Measurements from ENCODE around the gene SIGMAR1.

Gene SIGMAR1

DNA sequence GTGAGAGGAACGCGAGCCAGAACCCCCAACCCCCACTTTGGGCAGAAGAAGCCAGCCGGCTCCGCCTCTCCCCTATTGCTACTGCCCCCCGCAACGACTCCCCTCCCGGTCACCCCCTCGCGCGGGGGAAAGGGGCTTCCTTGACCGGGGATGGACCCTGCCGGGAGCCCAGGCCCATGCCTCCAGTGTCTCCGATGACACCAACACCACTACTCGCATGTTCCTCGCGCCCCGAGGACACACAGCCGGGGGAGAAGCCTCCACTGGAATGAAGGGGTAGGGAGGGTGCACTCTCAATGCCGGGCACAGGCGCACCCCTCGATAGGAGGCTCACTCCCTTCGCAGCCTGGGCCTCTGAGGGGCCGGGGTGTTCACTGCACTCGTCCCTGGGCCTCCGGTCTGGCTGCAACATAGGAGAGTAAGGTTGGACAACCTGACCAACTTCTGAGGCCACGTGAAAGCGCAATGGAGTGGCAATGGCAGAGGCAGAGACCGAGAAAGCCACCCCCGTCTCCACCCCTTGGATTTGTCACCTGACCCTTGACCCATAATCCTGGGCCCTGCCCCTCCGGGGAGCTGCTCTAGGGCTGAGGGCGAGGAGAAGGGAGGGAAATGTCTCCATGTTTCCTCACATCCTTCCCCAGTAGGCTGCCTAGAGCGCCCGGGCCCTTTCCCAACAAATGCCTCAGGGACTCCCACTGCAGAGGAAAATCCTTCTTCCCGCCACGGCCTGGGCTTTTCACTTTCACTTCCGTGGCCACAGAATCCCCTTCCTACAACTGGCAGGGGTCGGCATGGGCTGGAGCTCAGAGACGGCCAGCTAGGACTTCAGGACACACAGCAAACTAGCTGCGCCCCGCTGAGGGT lies 47.0 kb downstream of the SIGMAR1 start:
- Histone ChIP-seq H3K18ac (ENCODE audit: low read depth in 1 of 2, low read length in 2 of 2) (no peak overlapping the region), H4K8ac (ENCODE audit: low read length) (no peak overlapping the region), H3K27me3 (ENCODE audit: control insufficient read depth in 1 of 2, insufficient read depth in 1 of 2, low read length in 2 of 2) (peaks cover 86 to 92% of the 10 kb centered on the region in 2 experiments), H3K14ac (ENCODE audit: low read length in 2 of 2) (no peak overlapping the region), H3K79me1 (replicated peaks; ENCODE audit: low read length, poor library complexity, severe bottlenecking) (no peaks in the 10 kb centered on the region), H3K9me3 (ENCODE audit: control insufficient read depth, low read length) (no peaks in the 10 kb centered on the region), H2AK5ac (ENCODE audit: low read length, severe bottlenecking) (no peak overlapping the region), H3K4me2 (ENCODE audit: low read length, poor library complexity, severe bottlenecking) (peak overlapping the region; percentile 55), H4K91ac (ENCODE audit: low read length) (no peak overlapping the region), H2BK15ac (ENCODE audit: low read depth, poor library complexity, severe bottlenecking) (no peak overlapping the region), H3K27ac (ENCODE audit: low read length, poor library complexity, severe bottlenecking) (no peak overlapping the region), H2BK12ac (ENCODE audit: low read length in 2 of 2) (no peak overlapping the region), H2BK120ac (ENCODE audit: low read depth, low read length) (no peak overlapping the region), H2AFZ (ENCODE audit: low read depth, low read length) (no peak overlapping the region), H3K23ac (ENCODE audit: low read length in 2 of 2) (no peak overlapping the region), H3K36me3 (ENCODE audit: control insufficient read depth in 1 of 2, insufficient read depth in 2 of 2, low read depth in 1 of 2, low read length in 2 of 2) (no peaks in the 10 kb centered on the region), H3K4ac (ENCODE audit: low read depth in 1 of 2, low read length in 2 of 2) (no peak overlapping the region), H3K9ac (ENCODE audit: low read length) (no peak overlapping the region), H2BK5ac (ENCODE audit: low read depth, low read length, poor library complexity, severe bottlenecking) (no peak overlapping the region), H3K4me3 (ENCODE audit: insufficient read depth in 1 of 2, low read depth in 1 of 2, low read length in 2 of 2) (peak overlapping the region; percentile 30 to 68), H3K4me1 (ENCODE audit: control insufficient read depth, insufficient read depth, low read depth, low read length) (peaks cover 29% of the 10 kb centered on the region)
- peak; percentile 39 for DNase-seq
- WGBS: 7% methylated on average over 26 of the region's 40 CpGs

DNA sequence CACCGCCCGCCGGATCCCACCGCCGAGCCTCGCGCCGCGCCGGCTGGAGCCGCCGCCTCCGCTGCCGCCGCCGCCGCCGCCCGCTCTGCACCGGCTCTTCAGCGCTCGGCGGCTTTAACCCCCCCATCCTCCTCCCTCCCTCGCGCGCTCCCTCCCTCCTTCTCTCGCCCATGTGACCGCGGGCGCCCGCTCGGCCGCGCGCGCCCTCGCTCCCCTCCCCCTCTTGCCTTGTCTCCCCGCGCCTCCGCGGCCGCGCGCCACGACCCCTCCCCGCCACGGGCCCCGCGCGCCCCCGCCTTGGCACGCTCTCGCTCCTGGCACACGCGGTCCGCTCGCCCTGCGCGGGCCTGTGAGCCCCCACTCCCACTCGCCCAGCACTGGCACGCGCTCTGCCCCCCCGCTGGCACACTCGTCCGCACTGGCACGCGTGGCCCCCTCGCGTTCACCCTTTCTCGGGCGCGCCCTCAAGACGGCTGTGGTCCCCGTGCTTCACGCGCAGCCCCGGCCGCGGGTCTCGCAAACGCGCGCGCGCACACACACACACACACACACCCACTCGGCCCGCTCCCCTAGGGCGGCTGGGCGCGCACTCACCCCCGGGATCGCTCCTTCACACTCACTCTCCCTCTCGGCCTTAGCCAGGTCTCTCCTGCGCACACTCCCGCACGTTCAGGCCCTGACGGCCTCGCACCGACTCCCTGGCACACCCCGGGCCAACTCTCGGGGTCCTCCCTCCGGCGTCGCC lies 47.8 kb downstream of the SIGMAR1 start, which contains the start of gene CNTFR:
TSS of gene CNTFR (minus strand) at position 89 of the 745 bp plus-strand sequence. CDS start 20,743 bp downstream, outside the sequence.
- Histone ChIP-seq H3K23ac (ENCODE audit: low read length in 2 of 2) (no peak within 1 kb of the TSS), H2BK5ac (ENCODE audit: low read depth, low read length, poor library complexity, severe bottlenecking) (no peak within 1 kb of the TSS), H3K9me3 (ENCODE audit: control insufficient read depth, low read length) (no peaks in the 10 kb centered on the region), H3K4me3 (ENCODE audit: insufficient read depth in 1 of 2, low read depth in 1 of 2, low read length in 2 of 2) (peak within 1 kb of the TSS; percentile 43 to 65), H2BK15ac (ENCODE audit: low read depth, poor library complexity, severe bottlenecking) (no peak within 1 kb of the TSS), H3K4me2 (ENCODE audit: low read length, poor library complexity, severe bottlenecking) (peak within 1 kb of the TSS; percentile 55), H2BK120ac (ENCODE audit: low read depth, low read length) (no peak within 1 kb of the TSS), H2AK5ac (ENCODE audit: low read length, severe bottlenecking) (no peak within 1 kb of the TSS), H3K36me3 (ENCODE audit: control insufficient read depth in 1 of 2, insufficient read depth in 2 of 2, low read depth in 1 of 2, low read length in 2 of 2) (no peaks in the 10 kb centered on the region), H3K4ac (ENCODE audit: low read depth in 1 of 2, low read length in 2 of 2) (no peak within 1 kb of the TSS), H3K18ac (ENCODE audit: low read depth in 1 of 2, low read length in 2 of 2) (no peak within 1 kb of the TSS), H3K27ac (ENCODE audit: low read length, poor library complexity, severe bottlenecking) (no peak within 1 kb of the TSS), H2BK12ac (ENCODE audit: low read length in 2 of 2) (no peak within 1 kb of the TSS), H3K9ac (ENCODE audit: low read length) (no peak within 1 kb of the TSS), H2AFZ (ENCODE audit: low read depth, low read length) (no peak within 1 kb of the TSS), H3K4me1 (ENCODE audit: control insufficient read depth, insufficient read depth, low read depth, low read length) (peaks cover 29% of the 10 kb centered on the region), H3K14ac (ENCODE audit: low read length in 2 of 2) (peak within 1 kb of the TSS in 1 of 2 experiments; percentile 37), H4K8ac (ENCODE audit: low read length) (no peak within 1 kb of the TSS), H3K27me3 (ENCODE audit: control insufficient read depth in 1 of 2, insufficient read depth in 1 of 2, low read length in 2 of 2) (peaks cover 93 to 94% of the 10 kb centered on the region in 2 experiments), H3K79me1 (replicated peaks; ENCODE audit: low read length, poor library complexity, severe bottlenecking) (no peaks in the 10 kb centered on the region), H4K91ac (ENCODE audit: low read length) (no peak within 1 kb of the TSS)
- under 1% methylated on average over 74 of the region's 104 CpGs for WGBS
- DNase-seq: peak; percentile 9

DNA sequence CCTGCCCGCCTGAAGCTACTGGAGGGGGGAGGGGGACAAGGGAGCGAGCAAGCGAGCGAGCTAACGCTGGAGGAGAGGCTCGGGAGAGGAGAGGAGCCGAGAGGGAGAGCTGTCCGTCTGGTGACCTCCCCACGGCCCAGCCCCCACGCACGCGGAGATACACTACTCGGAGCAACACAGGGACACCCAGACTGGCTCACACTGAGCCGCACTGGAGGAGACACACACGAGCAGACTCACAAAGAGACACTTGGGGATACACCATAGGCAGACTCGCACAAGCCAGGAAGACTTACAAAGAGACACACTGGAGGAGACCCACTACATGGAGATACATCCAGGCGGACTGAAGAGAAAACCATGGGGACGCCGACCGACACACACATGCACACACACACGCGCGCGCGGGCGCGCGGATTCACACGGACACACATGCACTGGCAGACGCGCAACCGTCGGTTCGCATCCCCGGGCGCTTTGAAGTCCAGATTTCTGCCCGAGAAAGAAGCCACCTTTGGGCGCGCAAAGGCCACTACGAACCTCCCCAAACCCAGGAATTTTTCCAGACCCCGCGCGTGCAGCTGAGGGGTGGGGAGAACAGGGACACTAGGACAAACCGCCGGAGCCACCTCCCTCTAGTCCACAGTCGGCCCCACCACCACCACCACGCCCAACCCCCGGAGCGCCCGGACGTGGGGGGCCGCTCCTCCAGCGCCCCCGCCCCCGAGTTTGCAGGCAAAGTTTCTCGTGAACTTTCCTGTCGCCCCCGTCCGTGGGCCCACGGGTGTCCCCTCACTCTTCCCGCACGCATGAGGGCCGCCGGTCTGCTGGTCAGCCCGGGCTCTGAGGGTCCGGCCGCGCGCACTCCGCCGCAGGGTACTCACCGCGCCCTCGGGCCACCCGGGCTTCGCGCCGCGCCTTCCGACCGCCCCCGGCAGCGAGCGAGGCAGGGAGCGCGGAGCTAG lies 48.6 kb downstream of the SIGMAR1 start:
- Histone ChIP-seq H2AFZ (ENCODE audit: low read depth, low read length) (no peak overlapping the region), H3K4me1 (ENCODE audit: control insufficient read depth, insufficient read depth, low read depth, low read length) (peaks cover 29% of the 10 kb centered on the region), H3K4me2 (ENCODE audit: low read length, poor library complexity, severe bottlenecking) (peak overlapping the region; percentile 55), H3K18ac (ENCODE audit: low read depth in 1 of 2, low read length in 2 of 2) (no peak overlapping the region), H3K36me3 (ENCODE audit: control insufficient read depth in 1 of 2, insufficient read depth in 2 of 2, low read depth in 1 of 2, low read length in 2 of 2) (no peaks in the 10 kb centered on the region), H2BK12ac (ENCODE audit: low read length in 2 of 2) (no peak overlapping the region), H4K91ac (ENCODE audit: low read length) (no peak overlapping the region), H3K4ac (ENCODE audit: low read depth in 1 of 2, low read length in 2 of 2) (no peak overlapping the region), H2BK120ac (ENCODE audit: low read depth, low read length) (no peak overlapping the region), H3K27me3 (ENCODE audit: control insufficient read depth in 1 of 2, insufficient read depth in 1 of 2, low read length in 2 of 2) (peaks cover 92 to 95% of the 10 kb centered on the region in 2 experiments), H3K4me3 (ENCODE audit: insufficient read depth in 1 of 2, low read depth in 1 of 2, low read length in 2 of 2) (peak overlapping the region in 1 of 2 experiments; percentile 23), H3K9me3 (ENCODE audit: control insufficient read depth, low read length) (no peaks in the 10 kb centered on the region), H3K9ac (ENCODE audit: low read length) (no peak overlapping the region), H4K8ac (ENCODE audit: low read length) (no peak overlapping the region), H3K79me1 (replicated peaks; ENCODE audit: low read length, poor library complexity, severe bottlenecking) (no peaks in the 10 kb centered on the region), H2AK5ac (ENCODE audit: low read length, severe bottlenecking) (no peak overlapping the region), H2BK5ac (ENCODE audit: low read depth, low read length, poor library complexity, severe bottlenecking) (no peak overlapping the region), H2BK15ac (ENCODE audit: low read depth, poor library complexity, severe bottlenecking) (no peak overlapping the region), H3K14ac (ENCODE audit: low read length in 2 of 2) (no peak overlapping the region), H3K27ac (ENCODE audit: low read length, poor library complexity, severe bottlenecking) (no peak overlapping the region), H3K23ac (ENCODE audit: low read length in 2 of 2) (no peak overlapping the region)
- 2% methylated on average over 79 of the region's 86 CpGs for WGBS
- no peak for DNase-seq
